Frontal cortex (tissue), 4 donors: ENCODE measurements around the gene PSTK. TPM values are rescaled to one million over a fixed set of nuclear protein-coding genes. Genes with fewer than 3 reads are reported as not detected.

ENCODE experiments used
- DNase-seq, 2 donors: peaks; one replicate each; pipeline ENCODE4 v3.0.0; 2012; ENCODE audit warnings: low spot score in 2 of 2
- FAIRE-seq: peaks from 2 replicates; lab custom pipeline; 2012; peaks lifted over from hg19 to GRCh38; lab: Jason Lieb, UNC
- total RNA-seq: library from RNA; depleted of rRNA; stranded (reverse); fragments of >200 nt; gene quantifications from one replicate; pipeline ENCODE4 v1.2.3, GENCODE V29; 2014
- donor health status: control.
- donor health status: control.
- donor health status: control.

Gene PSTK, protein sequence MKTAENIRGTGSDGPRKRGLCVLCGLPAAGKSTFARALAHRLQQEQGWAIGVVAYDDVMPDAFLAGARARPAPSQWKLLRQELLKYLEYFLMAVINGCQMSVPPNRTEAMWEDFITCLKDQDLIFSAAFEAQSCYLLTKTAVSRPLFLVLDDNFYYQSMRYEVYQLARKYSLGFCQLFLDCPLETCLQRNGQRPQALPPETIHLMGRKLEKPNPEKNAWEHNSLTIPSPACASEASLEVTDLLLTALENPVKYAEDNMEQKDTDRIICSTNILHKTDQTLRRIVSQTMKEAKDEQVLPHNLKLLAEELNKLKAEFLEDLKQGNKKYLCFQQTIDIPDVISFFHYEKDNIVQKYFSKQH
- 9.8 TPM for total RNA-seq

- FAIRE-seq (no peak), DNase-seq (peak; percentile 92 to 96)
These were observed at the start of gene PSTK for GRCh38 chr10:122980209-122981065. PSTK (plus strand) TSS chr10:122980401; CDS start chr10:122980480, 79 bp downstream.

DNA sequence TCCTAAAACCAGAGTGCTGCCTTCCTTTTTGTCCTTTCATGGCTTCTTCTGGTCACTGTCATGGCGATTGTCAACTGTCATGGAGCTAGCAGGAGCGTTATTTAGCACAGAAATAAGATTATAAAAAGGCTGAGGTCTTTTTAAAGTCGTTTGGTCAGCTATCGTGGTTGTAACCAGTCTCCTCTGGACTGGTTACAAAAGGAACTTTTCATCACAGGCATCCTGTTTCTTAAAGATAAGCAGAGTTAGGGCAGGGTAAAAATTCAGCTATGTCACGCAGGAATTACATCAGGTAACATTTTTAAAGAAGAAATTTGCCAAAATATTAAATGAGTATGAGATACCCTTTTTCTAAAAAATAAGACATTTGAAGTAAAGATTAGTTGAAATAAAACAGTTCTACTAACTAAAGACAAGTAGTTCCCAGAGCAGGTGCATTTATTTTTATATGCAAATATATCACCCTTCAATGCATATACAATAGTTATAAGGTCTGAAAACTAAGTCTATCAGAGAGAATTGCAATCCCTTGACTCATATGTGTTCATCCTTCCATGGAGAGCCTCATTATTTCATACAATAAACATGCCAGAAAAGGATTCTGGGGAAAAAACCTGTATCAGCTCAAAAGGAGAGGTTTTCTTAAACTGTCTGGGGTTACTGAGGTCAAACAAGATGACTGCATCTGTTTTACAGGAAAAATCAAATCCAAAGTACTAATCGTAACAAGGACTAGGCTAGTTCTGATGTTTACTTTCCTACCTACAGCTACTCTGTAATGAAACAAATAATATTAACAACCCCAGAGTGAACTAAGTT, 48.9 kb upstream of the PSTK start:
- no peak for FAIRE-seq
- DNase-seq: no peak

DNA sequence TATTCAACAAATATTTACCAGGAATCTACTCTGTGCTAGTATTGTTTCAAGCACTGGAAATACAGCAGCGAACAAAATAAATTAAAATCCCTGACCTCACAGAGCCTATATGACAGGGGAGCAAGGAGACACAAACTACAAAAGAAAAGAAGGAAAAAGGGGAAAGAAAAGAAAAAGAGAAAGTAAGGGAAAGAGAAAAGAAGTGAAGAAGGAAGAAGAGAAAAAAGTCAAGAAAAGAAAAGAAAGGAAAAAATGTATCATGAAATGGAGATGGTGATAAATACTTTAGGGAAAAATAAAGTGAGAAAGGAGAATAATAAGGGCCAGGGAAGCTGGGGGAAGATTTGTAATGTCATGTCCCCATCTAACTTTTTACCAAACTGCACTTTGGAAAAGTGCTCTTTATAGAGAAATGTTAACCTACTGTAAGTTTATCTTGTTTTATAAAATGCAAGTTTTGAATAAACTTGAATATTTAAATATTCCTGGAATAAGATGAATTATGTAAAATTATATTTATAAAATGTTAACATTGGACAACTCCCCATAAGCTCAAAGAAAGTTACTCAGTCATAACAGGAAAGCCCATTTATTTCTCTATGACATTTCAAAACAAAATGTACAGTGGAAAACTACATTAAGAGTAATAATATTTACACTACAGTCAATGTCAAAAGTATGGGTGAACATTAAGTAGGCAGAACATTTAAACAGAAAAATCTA, 40.9 kb upstream of the PSTK start:
- FAIRE-seq: no peak
- DNase-seq: no peak

DNA sequence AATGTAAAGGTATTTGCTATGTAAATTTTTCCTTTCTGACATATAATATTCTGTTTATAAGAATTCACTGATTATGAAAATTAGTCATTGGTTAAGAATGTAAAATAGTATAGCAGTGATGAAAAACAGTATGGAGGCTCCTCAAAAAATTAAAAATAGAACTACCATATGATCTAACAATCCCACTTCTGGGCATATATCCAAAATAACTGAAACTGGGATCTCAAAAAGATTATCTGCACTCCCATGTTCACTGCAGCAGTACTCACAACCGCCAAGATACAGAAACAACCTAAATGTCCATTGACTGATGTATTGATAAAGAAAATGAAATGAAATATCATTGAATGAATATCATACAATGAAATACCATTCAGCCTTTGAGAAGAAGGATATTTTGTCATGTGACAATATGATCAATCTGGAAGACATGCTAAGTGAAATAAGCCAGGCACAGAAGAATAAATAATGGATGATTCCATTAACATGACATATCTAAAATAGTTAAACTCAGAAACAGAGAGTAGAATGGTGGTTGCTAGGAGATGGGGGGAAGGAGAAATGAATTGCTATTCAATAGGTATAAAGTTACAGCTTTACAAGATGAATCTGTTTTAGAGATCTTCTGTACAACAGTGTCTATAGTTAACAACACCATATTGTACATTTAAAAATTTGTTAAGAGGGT, 40.2 kb upstream of the PSTK start:
- FAIRE-seq (no peak), DNase-seq (no peak)

DNA sequence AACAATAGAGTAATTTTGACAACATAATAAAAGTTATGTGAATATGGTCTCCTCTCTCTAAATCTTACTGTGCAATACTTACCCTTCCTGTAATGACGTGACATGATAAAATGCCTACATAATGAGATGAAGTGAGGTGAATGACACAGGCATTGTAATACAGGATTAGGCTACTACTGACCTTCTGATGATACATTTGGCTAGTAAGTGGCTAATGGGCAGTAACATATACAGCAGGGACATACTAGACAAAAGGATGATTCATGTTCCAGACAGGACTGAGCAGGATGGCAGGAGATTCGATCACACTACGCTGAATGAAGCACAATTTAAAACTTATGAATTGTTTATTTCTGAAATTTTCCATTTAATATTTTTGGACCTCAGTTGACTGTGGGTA, 30.9 kb upstream of the PSTK start:
- no peak for FAIRE-seq
- DNase-seq: no peak

DNA sequence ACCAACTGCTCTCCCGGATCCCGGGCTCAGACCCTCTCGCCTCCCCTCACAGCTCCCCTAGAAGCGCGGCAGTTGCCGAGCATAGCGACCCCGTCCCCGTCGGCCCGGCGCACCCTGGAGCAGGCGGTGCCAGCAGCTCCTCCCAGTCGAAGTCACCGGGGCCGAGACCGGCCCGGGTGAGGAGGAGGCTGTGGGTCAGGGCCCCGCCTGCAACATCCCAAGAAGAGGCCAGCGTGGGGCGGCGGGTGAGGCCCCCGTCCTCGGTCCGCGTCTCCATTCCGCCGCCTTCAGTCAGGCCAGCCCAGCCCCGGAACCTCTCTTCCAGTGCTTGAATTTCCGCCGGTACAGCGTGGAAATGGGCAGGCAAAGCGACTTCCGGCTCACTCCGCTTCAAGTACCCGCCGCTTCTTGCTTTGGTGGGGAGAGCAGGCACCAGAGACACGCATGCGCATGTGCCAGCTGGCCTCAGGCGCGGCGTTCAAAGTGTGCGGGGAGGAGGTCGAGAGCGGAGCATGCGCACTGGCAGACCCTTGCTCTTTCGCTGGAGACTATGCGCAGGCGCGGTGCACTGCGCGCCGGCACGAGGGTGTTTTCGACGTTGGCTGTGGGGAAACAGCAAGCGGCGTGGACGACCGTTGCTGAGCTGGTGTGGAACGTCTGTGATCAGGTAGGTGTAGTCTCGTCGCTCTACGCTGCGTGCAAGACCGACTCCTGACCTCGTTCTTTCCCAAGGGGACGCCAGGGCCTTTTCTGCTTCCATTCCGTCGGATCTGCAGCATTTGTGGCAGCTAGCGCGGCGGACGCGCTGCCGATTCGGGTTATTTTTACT, 26.1 kb upstream of the PSTK start, which contains the start of gene C10orf88:
C10orf88 (minus strand) TSS at position 326 of the 829 bp plus-strand sequence; CDS start at position 277, 49 bp downstream.
- FAIRE-seq (no peak), DNase-seq (peak; percentile 82 to 91)

DNA sequence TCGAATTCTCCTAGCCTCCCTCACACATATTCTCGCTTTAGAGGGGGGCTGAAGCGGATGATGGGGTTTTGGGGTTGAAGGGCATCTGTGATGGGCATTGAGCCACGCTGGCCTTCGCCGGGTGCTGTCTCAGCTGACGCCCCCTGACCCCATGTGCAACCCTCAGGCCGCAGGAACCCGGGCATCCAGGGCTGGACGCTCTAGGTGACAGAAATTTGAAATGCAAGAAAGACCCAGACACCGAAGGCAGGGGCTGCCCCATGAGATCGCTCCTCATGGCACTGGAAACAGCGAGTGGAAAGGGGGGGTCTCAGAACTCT, 25.5 kb upstream of the PSTK start:
- FAIRE-seq (no peak), DNase-seq (no peak)

DNA sequence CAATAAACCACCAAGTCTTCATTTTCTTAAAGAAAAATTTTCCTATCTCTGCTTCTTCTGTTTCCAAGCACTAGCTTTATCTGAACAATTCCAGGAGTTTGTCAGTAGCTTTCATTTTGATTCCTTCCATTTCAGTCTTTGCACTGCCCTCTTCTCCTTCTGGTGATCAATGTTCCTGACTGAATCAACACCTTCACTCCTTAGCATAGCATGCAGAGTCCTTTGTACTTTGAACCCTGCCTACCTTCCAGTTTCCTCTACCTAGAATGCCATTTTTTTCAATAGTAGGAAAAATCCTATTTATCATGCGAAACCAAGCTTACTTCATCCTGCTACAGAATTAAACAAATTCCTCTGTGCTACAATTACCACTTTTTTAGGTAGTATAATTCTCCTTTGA, 24.3 kb upstream of the PSTK start:
- DNase-seq (no peak), FAIRE-seq (no peak)

- DNase-seq: no peak
- FAIRE-seq: no peak
These were observed 22.7 kb upstream of the PSTK start for GRCh38 chr10:122957474-122957873.

GRCh38 chr10:122962405-122962804, 17.8 kb upstream of the PSTK start:
- FAIRE-seq (no peak), DNase-seq (no peak)

DNA sequence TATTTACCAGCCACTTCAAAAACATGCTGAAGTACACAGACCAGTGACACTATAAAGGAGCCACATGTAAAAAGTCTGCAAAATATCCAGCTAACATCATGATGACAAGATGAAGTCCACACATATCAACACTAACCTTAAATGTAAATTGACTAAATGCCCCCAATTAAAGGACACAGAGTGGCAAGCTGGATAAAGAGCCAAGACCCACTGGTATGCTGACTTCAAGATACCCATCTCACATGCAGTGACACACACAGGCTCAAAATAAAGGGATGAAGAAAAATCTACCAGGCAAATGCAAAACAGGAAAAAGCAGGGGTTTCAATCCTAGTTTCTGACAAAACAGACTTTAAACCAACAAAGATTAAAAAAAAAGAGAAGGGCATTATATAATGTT, 13.3 kb upstream of the PSTK start:
- DNase-seq (no peak), FAIRE-seq (no peak)

GRCh38 chr10:122968698-122969097, 11.5 kb upstream of the PSTK start:
- DNase-seq: no peak
- FAIRE-seq: no peak

GRCh38 chr10:122974023-122974422, 6.2 kb upstream of the PSTK start:
- DNase-seq (no peak), FAIRE-seq (no peak)

DNA sequence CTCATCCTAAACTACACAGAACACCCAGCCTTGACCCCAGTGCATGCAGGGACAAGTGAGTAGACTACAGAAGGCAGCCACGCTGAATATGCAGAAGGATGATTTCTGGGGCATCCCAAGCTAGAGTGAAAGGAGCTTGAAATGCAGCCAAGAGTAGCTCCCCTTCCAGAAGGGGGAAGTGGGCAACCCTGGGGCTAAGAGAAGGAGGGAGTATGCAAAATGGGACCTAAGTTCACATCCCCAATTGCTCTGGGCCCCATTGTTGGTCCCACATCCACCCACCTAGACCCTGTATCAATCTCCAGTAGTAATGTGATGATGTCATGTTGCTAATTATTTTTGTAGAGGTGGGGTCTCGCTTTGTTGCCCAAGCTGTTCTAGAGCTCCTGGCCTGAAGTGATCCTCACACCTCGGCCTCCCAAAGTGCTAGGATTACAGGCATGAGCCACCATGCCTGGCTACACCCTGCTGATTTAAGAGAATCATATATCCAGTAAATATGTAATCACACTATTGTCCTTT, 5.6 kb upstream of the PSTK start:
- DNase-seq (no peak), FAIRE-seq (no peak)

DNA sequence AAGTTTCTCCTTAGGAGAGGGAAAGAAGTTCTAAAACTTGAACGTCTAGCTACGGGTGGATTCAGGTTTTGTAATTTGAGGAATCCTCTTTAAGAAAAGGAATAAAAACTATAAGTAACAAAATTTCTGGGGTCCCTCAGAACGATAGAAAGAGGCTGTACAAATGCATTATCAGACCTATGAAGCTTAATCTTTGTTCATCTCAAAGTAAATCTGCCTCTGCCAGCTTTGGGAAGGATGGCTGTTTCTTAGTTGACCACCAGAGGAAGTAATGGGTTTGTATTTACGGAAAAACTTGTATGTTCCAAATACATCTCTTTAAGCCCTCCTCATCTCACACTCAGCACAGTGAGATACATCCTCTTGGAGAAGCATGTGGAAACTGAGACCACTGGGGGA, 864 bp downstream of the PSTK start:
- DNase-seq: peak in 1 of 2 donors; percentile 28
- no peak for FAIRE-seq

DNA sequence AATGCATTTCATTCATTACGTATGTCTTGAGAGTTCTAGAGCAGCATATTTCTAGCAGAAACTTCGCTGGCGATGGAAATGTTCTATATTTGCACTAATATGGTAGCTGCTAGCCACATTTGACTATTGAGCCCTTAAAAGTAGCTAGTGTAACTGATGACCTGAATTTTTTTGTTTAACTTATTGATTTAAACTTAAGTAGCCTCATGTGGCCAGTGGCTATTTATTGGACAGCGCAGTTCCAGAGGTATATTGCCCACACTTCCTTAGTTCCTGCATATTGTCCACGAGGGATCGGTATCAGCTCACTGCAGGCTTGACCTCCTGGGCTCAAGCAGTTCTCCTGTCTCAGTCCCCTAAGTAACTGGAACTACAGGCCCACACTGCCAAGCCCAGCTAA, 3.7 kb downstream of the PSTK start:
- DNase-seq (no peak), FAIRE-seq (no peak)

- no peak for DNase-seq
These were observed 4.5 kb downstream of the PSTK start for GRCh38 chr10:122984708-122985107.

GRCh38 chr10:122986335-122986734, 6.1 kb downstream of the PSTK start:
- DNase-seq: no peak
- FAIRE-seq: no peak

More at GRCh38 chr10:122984708-122985107, 4.5 kb downstream of the PSTK start:
- FAIRE-seq: no peak
